Measurements from ENCODE around the gene PDE6B. TPM values are rescaled to one million over a fixed set of nuclear protein-coding genes. Genes with fewer than 3 reads are reported as not detected.

Gene PDE6B
- total and polyA plus RNA-seq, 2 of the 13 experiments (the other 11 are each of a cell fraction or from before 2014, with no cell fraction given), result 0.38 to 0.40 TPM

GRCh38 chr4:687048-687970, 61.9 kb downstream of the PDE6B start (continued):
- TF ChIP-seq ZFP36 (IDR thresholded peaks at IDR 0.05; ENCODE audit: borderline replicate concordance, low read depth, low read length, partially characterized antibody), result no peak
- TF ChIP-seq MXD4 (CRISPR knock-in tag; IDR thresholded peaks at IDR 0.05), result 0 out of 2 replicates have a peak, but pooled peaks have one; percentile 70
- no peak for TF ChIP-seq ADNP (CRISPR knock-in tag; IDR thresholded peaks at IDR 0.05)
- TF ChIP-seq, protein P1, sequence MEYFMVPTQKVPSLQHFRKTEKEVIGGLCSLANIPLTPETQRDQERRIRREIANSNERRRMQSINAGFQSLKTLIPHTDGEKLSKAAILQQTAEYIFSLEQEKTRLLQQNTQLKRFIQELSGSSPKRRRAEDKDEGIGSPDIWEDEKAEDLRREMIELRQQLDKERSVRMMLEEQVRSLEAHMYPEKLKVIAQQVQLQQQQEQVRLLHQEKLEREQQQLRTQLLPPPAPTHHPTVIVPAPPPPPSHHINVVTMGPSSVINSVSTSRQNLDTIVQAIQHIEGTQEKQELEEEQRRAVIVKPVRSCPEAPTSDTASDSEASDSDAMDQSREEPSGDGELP (IDR thresholded peaks at IDR 0.05; ENCODE audit: borderline replicate concordance, low read depth), result peak; percentile 62; the same call in 1 of the 2 replicates
- TF ChIP-seq POLR2AphosphoS5 (IDR thresholded peaks at IDR 0.05; ENCODE audit: low read depth, low read length), result peak; percentile 50; the same call in 1 of the 2 replicates
- 0 out of 2 replicates have a peak, but pooled peaks have one; percentile 18 for TF ChIP-seq ZNF644 (CRISPR knock-in tag; IDR thresholded peaks at IDR 0.05; ENCODE audit: low read depth)
- 0 out of 2 replicates have a peak, but pooled peaks have one; percentile 57 for TF ChIP-seq SNAI1 (CRISPR knock-in tag; IDR thresholded peaks at IDR 0.05; ENCODE audit: borderline replicate concordance)
- TF ChIP-seq ZNF577 (CRISPR knock-in tag; IDR thresholded peaks at IDR 0.05; ENCODE audit: borderline replicate concordance, low read depth), result no peak
- no peak for TF ChIP-seq KMT2B (CRISPR knock-in tag; IDR thresholded peaks at IDR 0.05)
- TF ChIP-seq MEF2D (CRISPR knock-in tag; IDR thresholded peaks at IDR 0.05), result no peak; the same call in 1 of the 2 replicates
- peak; percentile 79; the same call in 1 of the 2 replicates for TF ChIP-seq CAMTA2 (CRISPR knock-in tag; IDR thresholded peaks at IDR 0.05; ENCODE audit: borderline replicate concordance)
- TF ChIP-seq BCL6 (CRISPR knock-in tag; IDR thresholded peaks at IDR 0.05), result 0 out of 2 replicates have a peak, but pooled peaks have one; percentile 2
- no peak for TF ChIP-seq KLF16 (CRISPR knock-in tag; IDR thresholded peaks at IDR 0.05)
- no peak for TF ChIP-seq PAWR (CRISPR knock-in tag; IDR thresholded peaks at IDR 0.05; ENCODE audit: borderline replicate concordance)
- 0 out of 2 replicates have a peak, but pooled peaks have one; percentile 19 for TF ChIP-seq NFAT5 (CRISPR knock-in tag; IDR thresholded peaks at IDR 0.05)
- 0 out of 2 replicates have a peak, but pooled peaks have one; percentile 26 for TF ChIP-seq PPARG (CRISPR knock-in tag; conservative IDR thresholded peaks at IDR 0.05)
- TF ChIP-seq, protein P2, sequence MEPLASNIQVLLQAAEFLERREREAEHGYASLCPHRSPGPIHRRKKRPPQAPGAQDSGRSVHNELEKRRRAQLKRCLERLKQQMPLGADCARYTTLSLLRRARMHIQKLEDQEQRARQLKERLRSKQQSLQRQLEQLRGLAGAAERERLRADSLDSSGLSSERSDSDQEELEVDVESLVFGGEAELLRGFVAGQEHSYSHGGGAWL (CRISPR knock-in tag; IDR thresholded peaks at IDR 0.05), result peak; percentile 44; the same call in 1 of the 2 replicates
- peak; percentile 35; the same call in 1 of the 2 replicates for TF ChIP-seq ZNF552 (CRISPR knock-in tag; IDR thresholded peaks at IDR 0.05; ENCODE audit: borderline replicate concordance)
- peak; percentile 58; the same call in 1 of the 2 replicates for TF ChIP-seq FOXJ3 (CRISPR knock-in tag; IDR thresholded peaks at IDR 0.05; ENCODE audit: borderline replicate concordance)
- TF ChIP-seq U2AF2 (IDR thresholded peaks at IDR 0.05; ENCODE audit: low read depth, low read length), result no peak
- no peak for TF ChIP-seq ZBTB25 (CRISPR knock-in tag; IDR thresholded peaks at IDR 0.05)
